ENCODE data around the gene PTCD3. TPM values are rescaled to one million over a fixed set of nuclear protein-coding genes. Genes with fewer than 3 reads are reported as not detected.

The PTCD3 gene
- total and polyA plus RNA-seq, 12 donors = 34.8 to 332 (median 112) TPM

GRCh38 chr2:86087936-86088850 lies 17.8 kb upstream of the PTCD3 start:
- TF ChIP-seq CTCF (IDR thresholded peaks at IDR 0.05) = peak in 3 of 6 experiments; percentile 10 to 37 (median 12)
- no peak for TF ChIP-seq POLR2A (IDR thresholded peaks at IDR 0.05)
- H3K9me3 ChIP-seq (replicated peaks in 1 of 3) = no peaks in the 10 kb centered on the region
- intact Hi-C loops (cut with DNase I) = loop anchor here in 1 of 2 donors (10.0 kb wide), 1 partner anchor 433 kb away; no protein-coding TSS in a partner anchor
- H3K4me1 ChIP-seq (replicated peaks in 1 of 2) = no peaks in the 10 kb centered on the region
- DNase-seq = no peak
- no peak overlapping the region for H3K27ac ChIP-seq
- H3K27me3 ChIP-seq = no peaks in the 10 kb centered on the region
- peaks cover 0 to 38% of the 10 kb centered on the region in 2 donors for H3K36me3 ChIP-seq (replicated peaks in 1 of 2)
- WGBS, 4 donors = 82 to 89% (median 84%) methylated on average over 13 to 14 of the region's 14 CpGs
- H3K4me3 ChIP-seq = no peak overlapping the region

- no peak for DNase-seq
- no peak overlapping the region for H3K27ac ChIP-seq
- 75 to 79% (median 77%) methylated on average over 1 of the region's 1 CpG for WGBS, 4 donors
- H3K27me3 ChIP-seq = no peaks in the 10 kb centered on the region
- H3K4me1 ChIP-seq (replicated peaks in 1 of 2) = no peaks in the 10 kb centered on the region
- no peak overlapping the region for H3K4me3 ChIP-seq
- peaks cover 0 to 45% of the 10 kb centered on the region in 2 donors for H3K36me3 ChIP-seq (replicated peaks in 1 of 2)
- TF ChIP-seq CTCF (IDR thresholded peaks at IDR 0.05) (no peak), POLR2A (IDR thresholded peaks at IDR 0.05) (no peak)
- H3K9me3 ChIP-seq (replicated peaks in 1 of 3) = no peaks in the 10 kb centered on the region
- intact Hi-C loops (cut with DNase I) = no loop called here
Measured at GRCh38 chr2:86094229-86094628, 11.8 kb upstream of the PTCD3 start.

GRCh38 chr2:86097114-86097896 lies 8.7 kb upstream of the PTCD3 start:
- Histone ChIP-seq H3K27me3 (no peaks in the 10 kb centered on the region), H3K4me1 (replicated peaks in 1 of 2) (no peaks in the 10 kb centered on the region), H3K36me3 (replicated peaks in 1 of 2) (peaks cover 0 to 43% of the 10 kb centered on the region in 2 donors), H3K9me3 (replicated peaks in 1 of 3) (no peaks in the 10 kb centered on the region), H3K4me3 (no peak overlapping the region), H3K27ac (no peak overlapping the region)
- WGBS, 4 donors = 91 to 95% (median 93%) methylated on average over 3 of the region's 3 CpGs
- intact Hi-C loops (cut with DNase I) = no loop called here
- DNase-seq = no peak
- TF ChIP-seq CTCF (IDR thresholded peaks at IDR 0.05) = no peak
- TF ChIP-seq POLR2A (IDR thresholded peaks at IDR 0.05) = no peak

- WGBS, 4 donors = 86 to 97% (median 91%) methylated on average over 1 of the region's 1 CpG
- TF ChIP-seq CTCF (IDR thresholded peaks at IDR 0.05) (no peak), POLR2A (IDR thresholded peaks at IDR 0.05) (no peak)
- no peak for DNase-seq
- Histone ChIP-seq H3K27me3 (no peaks in the 10 kb centered on the region), H3K4me3 (no peak overlapping the region), H3K27ac (no peak overlapping the region), H3K4me1 (replicated peaks in 1 of 2) (no peaks in the 10 kb centered on the region), H3K36me3 (replicated peaks in 1 of 2) (peaks cover 0 to 43% of the 10 kb centered on the region in 2 donors), H3K9me3 (replicated peaks in 1 of 3) (no peaks in the 10 kb centered on the region)
- intact Hi-C loops (cut with DNase I) = no loop called here
Measured at GRCh38 chr2:86097913-86098312, 8.1 kb upstream of the PTCD3 start.
